Panc1 (cell line): Measurements from ENCODE around the gene TADA3. TPM values are rescaled to one million over a fixed set of nuclear protein-coding genes. Genes with fewer than 3 reads are reported as not detected.

ENCODE experiments used
- ATAC-seq: fragments of 200-7000 bp; cut with Tn5 transposase; 2 replicates; pipeline ENCODE4 v1.9.1; 2020; ENCODE audit warnings: mild to moderate bottlenecking, moderate library complexity
- BruUV-seq: library from RNA; stranded (reverse); fragments of 400-500 nt; replicated peaks from 2 replicates; lab custom pipeline; 2021; lab: Mats Ljungman, UMichigan
- CTCF ChIA-PET: fragments of 300-600 bp; sonication (Branson Sonifier 250); formaldehyde crosslinking; loops from one replicate; lab custom pipeline; 2022; ENCODE audit warnings: antibody characterized with exemption; lab: Charles Lee
- POLR2A ChIA-PET: fragments of 300-600 bp; sonication (Branson Sonifier 250); formaldehyde crosslinking; loops from one replicate; lab custom pipeline; 2022; ENCODE audit warnings: antibody characterized with exemption; lab: Charles Lee
- DNase-seq: peaks from one replicate; pipeline ENCODE4 v3.0.0-alpha.2; 2010; ENCODE audit warnings: low read depth, low spot score
- H3K27ac ChIP-seq: 2 replicates; pipeline ENCODE4 v1.5.1; 2011; ENCODE audit warnings: mild to moderate bottlenecking, low read length, inconsistent platforms
- H3K27me3 ChIP-seq: fragments of 200-500 bp; sonication (Bioruptor generic); 2 replicates; pipeline ENCODE4 v1.6.0; 2014; ENCODE audit warnings: low read length, inconsistent platforms; ENCODE audit not compliant: control insufficient read depth, insufficient read depth
- H3K36me3 ChIP-seq: fragments of 200-500 bp; sonication (Bioruptor generic); 2 replicates; pipeline ENCODE4 v1.5.1; 2014; ENCODE audit warnings: inconsistent platforms, mild to moderate bottlenecking, low read length, moderate library complexity; ENCODE audit not compliant: control insufficient read depth, insufficient read depth
- H3K4me1 ChIP-seq: 2 replicates; pipeline ENCODE4 v1.5.1; 2011; ENCODE audit warnings: inconsistent platforms, mild to moderate bottlenecking, low read length, moderate library complexity; ENCODE audit not compliant: control insufficient read depth, insufficient read depth
- H3K4me3 ChIP-seq, 2 experiments: 2 replicates each; pipeline ENCODE4 v1.5.1; 2011 to 2012; ENCODE audit warnings: low read depth in 2 of 2, low read length in 2 of 2, mild to moderate bottlenecking in 2 of 2, inconsistent platforms in 1 of 2, moderate library complexity in 1 of 2
- H3K9me3 ChIP-seq: fragments of 200-500 bp; sonication (Bioruptor generic); 2 replicates; pipeline ENCODE4 v1.5.1; 2014; ENCODE audit warnings: low read depth, mild to moderate bottlenecking, inconsistent platforms, low read length, moderate library complexity; ENCODE audit not compliant: control insufficient read depth, insufficient read depth
- POLR2AphosphoS5 ChIP-seq: IDR thresholded peaks from 2 replicates; pipeline ENCODE4 v1.6.1; 2012; ENCODE audit warnings: mild to moderate bottlenecking, low read depth, low read length, moderate library complexity
- SIN3A ChIP-seq: IDR thresholded peaks from 2 replicates; pipeline ENCODE4 v1.6.1; 2012; ENCODE audit warnings: low read depth, mild to moderate bottlenecking, low read length, moderate library complexity, borderline replicate concordance; ENCODE audit not compliant: insufficient read depth
- TCF7L2 ChIP-seq: IDR thresholded peaks from 2 replicates; pipeline ENCODE4 v1.6.1; 2011; ENCODE audit warnings: mild to moderate bottlenecking, low read depth, low read length, inconsistent platforms
- in situ Hi-C: cut with HindIII; loops from 2 replicates; pipeline ENCODE4 v1.10.0; 2016; ENCODE audit warnings: low sequenced_read_pairs, low pct_unique_long_range_greater_than_20kb
- intact Hi-C: fragments of 100-400 bp; cut with micrococcal nuclease; formaldehyde crosslinking; loops from one replicate; pipeline ENCODE4 v1.10.0; 2022; ENCODE audit not compliant: unreplicated experiment
- total RNA-seq: library from RNA; stranded (reverse); gene quantifications from one replicate; pipeline ENCODE4 v1.2.1, GENCODE V29; 2021; ENCODE audit not compliant: unreplicated experiment
- TF ChIP-seq, protein P1 (sequence below), 2 experiments: IDR thresholded peaks; 2 replicates each; pipeline ENCODE4 v1.6.1; 2011 to 2012; ENCODE audit warnings: low read depth in 2 of 2, control low read depth in 1 of 2, low read length in 1 of 2, mild to moderate bottlenecking in 1 of 2, moderate library complexity in 1 of 2; ENCODE audit not compliant: insufficient read depth in 1 of 2
- TF ChIP-seq, protein P2 (sequence below): fragments of 450-650 bp; IDR thresholded peaks from 2 replicates; pipeline ENCODE4 v1.5.1; 2017; ENCODE audit warnings: mild to moderate bottlenecking

TADA3 gene
- total RNA-seq, 1 experiment from 2014 or later = 61.3 TPM

DNA sequence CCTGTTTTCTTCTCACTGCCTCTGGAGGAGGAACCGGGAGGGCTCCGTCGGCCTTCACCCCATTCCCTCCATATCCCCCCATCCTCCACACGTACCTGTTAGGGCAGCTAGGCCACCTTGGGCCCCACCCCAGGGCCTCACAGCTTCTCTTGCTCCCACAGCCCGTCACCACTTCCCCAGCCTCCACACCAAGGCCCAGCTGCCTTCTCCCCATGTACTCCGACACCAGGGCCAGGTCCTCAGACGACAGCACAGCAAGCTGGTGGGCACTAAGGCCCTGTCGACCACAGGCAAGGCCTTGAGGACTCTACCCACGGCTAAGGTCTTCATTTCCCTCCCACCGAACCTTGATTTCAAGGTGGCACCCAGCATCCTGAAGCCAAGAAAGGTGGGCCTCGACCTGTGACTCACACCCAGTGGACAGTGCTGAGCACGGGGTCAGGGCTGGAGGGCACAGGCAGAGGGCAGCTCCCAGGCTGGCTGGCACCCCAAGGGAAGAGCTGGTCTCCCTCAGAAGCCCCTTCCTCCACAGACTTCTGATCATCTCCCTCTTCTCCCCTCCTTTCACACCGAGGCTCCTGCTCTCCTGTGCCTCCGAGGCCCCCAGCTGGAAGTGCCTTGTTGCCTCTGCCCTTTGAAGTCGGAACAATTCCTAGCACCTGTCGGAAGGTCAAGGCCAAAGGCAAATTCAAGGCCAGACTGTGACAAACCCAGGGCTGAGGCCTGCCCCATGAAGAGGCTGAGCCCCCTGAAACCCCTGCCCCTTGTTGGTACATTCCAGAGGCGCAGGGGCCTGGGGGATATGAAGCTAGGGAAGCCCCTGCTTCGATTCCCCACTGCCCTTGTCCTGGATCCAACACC lies 42.5 kb upstream of the TADA3 start:
- Histone ChIP-seq H3K27ac (no peak overlapping the region), H3K36me3 (no peaks in the 10 kb centered on the region), H3K9me3 (no peaks in the 10 kb centered on the region), H3K4me3 (no peak overlapping the region), H3K4me1 (no peaks in the 10 kb centered on the region), H3K27me3 (no peaks in the 10 kb centered on the region)
- POLR2A ChIA-PET = no interaction called here
- in situ Hi-C loops (no loop called here), intact Hi-C loops (no loop called here)
- TF ChIP-seq, protein P1, sequence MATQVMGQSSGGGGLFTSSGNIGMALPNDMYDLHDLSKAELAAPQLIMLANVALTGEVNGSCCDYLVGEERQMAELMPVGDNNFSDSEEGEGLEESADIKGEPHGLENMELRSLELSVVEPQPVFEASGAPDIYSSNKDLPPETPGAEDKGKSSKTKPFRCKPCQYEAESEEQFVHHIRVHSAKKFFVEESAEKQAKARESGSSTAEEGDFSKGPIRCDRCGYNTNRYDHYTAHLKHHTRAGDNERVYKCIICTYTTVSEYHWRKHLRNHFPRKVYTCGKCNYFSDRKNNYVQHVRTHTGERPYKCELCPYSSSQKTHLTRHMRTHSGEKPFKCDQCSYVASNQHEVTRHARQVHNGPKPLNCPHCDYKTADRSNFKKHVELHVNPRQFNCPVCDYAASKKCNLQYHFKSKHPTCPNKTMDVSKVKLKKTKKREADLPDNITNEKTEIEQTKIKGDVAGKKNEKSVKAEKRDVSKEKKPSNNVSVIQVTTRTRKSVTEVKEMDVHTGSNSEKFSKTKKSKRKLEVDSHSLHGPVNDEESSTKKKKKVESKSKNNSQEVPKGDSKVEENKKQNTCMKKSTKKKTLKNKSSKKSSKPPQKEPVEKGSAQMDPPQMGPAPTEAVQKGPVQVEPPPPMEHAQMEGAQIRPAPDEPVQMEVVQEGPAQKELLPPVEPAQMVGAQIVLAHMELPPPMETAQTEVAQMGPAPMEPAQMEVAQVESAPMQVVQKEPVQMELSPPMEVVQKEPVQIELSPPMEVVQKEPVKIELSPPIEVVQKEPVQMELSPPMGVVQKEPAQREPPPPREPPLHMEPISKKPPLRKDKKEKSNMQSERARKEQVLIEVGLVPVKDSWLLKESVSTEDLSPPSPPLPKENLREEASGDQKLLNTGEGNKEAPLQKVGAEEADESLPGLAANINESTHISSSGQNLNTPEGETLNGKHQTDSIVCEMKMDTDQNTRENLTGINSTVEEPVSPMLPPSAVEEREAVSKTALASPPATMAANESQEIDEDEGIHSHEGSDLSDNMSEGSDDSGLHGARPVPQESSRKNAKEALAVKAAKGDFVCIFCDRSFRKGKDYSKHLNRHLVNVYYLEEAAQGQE (IDR thresholded peaks at IDR 0.05; ENCODE audit: insufficient read depth in 1 of 2, low read depth in 2 of 2, low read length in 1 of 2) = no peak
- TF ChIP-seq TCF7L2 (no peak), SIN3A (no peak), POLR2AphosphoS5 (no peak)
- TF ChIP-seq, protein P2, sequence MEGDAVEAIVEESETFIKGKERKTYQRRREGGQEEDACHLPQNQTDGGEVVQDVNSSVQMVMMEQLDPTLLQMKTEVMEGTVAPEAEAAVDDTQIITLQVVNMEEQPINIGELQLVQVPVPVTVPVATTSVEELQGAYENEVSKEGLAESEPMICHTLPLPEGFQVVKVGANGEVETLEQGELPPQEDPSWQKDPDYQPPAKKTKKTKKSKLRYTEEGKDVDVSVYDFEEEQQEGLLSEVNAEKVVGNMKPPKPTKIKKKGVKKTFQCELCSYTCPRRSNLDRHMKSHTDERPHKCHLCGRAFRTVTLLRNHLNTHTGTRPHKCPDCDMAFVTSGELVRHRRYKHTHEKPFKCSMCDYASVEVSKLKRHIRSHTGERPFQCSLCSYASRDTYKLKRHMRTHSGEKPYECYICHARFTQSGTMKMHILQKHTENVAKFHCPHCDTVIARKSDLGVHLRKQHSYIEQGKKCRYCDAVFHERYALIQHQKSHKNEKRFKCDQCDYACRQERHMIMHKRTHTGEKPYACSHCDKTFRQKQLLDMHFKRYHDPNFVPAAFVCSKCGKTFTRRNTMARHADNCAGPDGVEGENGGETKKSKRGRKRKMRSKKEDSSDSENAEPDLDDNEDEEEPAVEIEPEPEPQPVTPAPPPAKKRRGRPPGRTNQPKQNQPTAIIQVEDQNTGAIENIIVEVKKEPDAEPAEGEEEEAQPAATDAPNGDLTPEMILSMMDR = no peak
- CTCF ChIA-PET = no interaction called here
- DNase-seq (no peak), ATAC-seq (no peak)
- BruUV-seq = no TSS peak

DNA sequence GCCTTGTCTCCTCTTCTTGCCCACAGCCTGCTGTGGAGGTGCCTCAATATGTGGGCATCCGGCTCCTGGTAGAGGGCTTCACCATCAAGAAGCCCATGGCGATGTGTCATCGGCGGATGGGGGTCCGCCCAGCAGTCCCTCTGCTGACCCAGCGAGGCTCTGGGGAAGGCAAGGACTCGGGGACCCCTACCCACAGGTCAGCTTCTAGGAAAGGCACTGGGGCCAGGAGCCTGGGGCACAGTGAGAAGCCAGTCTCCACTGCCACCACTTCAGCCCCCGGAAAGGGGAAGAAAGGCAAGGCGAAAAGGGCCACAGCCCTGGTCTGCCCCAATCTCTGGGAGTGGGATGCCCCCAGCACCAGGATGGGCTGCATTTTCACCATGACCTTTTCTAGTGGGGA lies 40.8 kb upstream of the TADA3 start:
- Histone ChIP-seq H3K27me3 (no peaks in the 10 kb centered on the region), H3K9me3 (no peaks in the 10 kb centered on the region), H3K4me3 (no peak overlapping the region), H3K27ac (no peak overlapping the region), H3K4me1 (no peaks in the 10 kb centered on the region), H3K36me3 (no peaks in the 10 kb centered on the region)
- DNase-seq = no peak
- in situ Hi-C loops (no loop called here), intact Hi-C loops (no loop called here)
- TF ChIP-seq TCF7L2 (no peak), SIN3A (no peak), POLR2AphosphoS5 (no peak)
- TF ChIP-seq, protein P2 = no peak
- TF ChIP-seq, protein P1 (IDR thresholded peaks at IDR 0.05; ENCODE audit: insufficient read depth in 1 of 2, low read depth in 2 of 2, low read length in 1 of 2) = no peak
- ATAC-seq = no peak
- BruUV-seq = no TSS peak
- ChIA-PET CTCF (no interaction called here), POLR2A (no interaction called here)
